HL-60/S4 treated with phorbol 12-myristate 13-acetate at 8.2 ng/mL for 4 days and 3 days (cell line): ENCODE data around the gene GALNT5.

Experiments used
- in situ Hi-C: fragments of 300-500 bp; cut with MboI; formaldehyde crosslinking; loops from 2 replicates; pipeline ENCODE4 v1.15.0; 2022; ENCODE audit warnings: low sequenced_read_pairs

GALNT5 gene

DNA sequence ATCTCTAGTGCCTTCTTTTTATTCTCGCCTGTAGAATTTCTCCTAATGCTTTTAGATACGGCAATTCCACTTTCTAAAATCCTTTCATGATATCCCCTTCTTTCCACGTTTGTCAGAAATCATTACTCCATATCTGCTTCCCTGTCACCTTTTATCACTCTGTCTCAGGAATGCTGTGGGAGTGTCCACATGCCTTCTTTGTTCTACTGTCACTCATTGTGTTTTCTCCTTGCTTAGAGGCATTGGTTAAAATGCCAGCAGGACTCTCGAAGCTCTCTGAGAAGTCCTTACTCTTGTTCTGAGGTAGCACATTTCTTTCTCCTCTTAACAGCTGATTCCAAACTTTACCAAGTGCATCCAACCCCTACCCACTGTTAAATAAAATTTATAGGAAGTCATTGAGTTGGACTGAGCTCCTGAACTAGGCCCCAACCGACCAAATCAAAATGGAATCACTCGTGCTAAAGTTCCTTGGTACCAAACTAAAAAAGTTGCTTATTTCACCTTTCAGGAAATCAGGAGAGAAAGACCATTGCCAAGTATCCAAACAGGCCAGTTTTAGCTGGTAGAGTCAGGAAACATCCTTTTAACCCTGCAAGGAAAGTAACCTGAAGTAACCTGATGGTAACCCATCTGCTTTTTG, 10.6 kb upstream of the GALNT5 start:
- in situ Hi-C loops, result no loop called here

DNA sequence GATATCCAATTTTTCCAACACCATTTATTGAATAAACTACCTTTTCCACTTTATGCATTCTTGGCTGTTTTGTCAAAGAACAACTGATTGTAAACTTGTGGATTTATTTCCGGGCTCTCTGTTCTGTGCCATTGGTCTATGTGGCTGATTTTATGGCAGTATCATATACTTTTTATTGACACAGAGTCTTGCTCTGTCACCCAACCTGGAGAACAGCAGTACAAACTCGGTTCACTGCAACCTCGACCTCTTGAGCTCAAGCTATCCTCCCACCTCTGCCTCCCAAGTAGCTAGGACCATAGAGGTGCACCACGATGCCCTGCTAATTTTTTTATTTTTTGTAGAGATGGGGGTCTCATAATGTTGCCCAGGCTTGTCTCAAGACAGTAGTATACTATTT, 6.7 kb upstream of the GALNT5 start:
- in situ Hi-C loops, result no loop called here

DNA sequence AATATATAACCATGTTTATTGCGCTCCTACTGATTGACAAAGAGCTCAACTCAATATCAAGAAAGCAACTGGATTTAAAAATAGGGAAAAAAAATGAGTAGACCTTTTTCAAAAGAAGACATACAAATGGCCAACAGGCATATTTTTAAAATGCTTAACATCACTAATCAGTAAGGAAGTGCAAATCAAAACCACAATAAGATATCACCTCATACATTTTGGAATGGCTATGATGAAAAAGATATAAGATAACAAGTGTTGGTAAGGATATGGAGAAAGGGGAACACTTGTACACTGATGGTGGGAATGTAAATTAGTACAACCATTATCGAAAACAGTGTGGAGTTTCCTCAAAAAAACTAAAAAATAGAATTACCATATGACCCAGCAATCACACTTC, 5.6 kb upstream of the GALNT5 start:
- in situ Hi-C loops, result no loop called here

DNA sequence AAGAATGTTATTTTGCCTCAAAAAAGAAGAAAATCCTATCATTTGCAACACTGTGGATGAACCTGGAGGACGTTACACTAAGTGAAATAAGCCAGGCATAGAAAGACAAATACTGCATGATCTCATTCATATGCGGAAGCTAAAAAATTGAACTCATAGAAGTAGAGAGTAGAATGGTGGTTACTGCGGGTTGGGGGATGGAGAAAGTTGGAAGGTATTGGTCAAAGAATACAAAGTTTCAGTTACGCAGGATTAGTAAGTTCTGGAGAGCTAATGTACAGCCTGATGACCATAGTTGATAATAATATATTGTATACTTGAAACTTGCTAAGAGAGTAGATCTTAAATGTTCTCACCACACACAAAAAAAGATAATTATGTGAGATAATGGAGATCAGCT, 5.0 kb upstream of the GALNT5 start:
- in situ Hi-C loops, result no loop called here

DNA sequence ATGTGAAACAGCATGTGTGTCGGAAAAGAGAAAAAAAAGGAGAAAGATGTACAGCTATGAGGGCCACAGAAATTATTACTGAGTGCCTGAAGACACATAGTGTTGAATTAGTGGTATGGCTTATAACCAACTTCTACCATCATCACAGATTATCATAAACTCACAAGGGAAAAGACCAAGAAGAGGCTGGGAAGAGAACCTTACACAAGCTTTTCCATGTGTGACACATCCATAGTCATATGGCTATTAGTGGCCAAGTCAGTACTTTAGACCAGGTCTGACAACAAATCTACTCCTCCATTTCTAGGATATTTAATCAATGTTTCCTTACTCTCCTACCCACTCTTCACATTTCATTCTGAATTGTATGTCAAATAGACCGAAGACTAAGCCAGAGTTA, 3.5 kb upstream of the GALNT5 start:
- in situ Hi-C loops, result no loop called here

DNA sequence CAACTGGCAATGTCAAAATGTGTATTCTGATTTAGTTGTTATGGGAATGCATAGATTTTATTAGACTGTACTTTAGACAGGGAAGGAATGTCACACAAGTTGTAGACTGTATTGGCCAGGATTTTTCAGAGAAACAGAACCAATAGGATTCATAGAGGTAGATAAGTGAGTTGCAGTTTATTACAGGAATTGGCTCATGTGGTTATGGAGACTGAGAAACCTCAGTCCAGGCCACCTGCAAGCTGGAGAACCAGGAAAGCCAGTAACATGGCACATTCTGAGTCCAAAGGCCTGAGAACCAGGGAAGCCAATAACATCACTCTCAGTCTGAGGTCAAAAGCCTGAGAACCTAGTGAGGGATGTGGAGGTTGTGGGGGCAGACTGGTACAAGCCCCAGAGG, 1.8 kb upstream of the GALNT5 start:
- in situ Hi-C loops, result no loop called here

DNA sequence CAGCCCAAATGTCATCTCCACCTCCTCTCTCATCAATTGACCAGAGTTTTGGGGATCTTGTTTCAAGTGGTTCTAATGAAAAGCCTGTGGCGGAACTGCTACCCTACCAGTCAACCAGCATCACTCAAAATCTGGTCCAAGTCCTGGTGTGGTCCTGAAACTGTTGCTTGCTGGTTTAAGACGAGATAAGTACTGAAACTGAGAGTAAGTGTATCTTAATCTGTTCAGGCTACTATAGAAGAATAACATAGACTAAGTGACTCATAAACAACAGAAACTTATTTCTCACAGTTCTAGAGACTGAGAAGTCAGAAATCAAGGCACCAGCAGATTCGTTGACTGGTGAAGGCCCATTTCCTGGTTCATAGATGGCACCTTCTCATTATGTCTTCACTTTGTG, 879 bp upstream of the GALNT5 start:
- in situ Hi-C loops, result no loop called here

DNA sequence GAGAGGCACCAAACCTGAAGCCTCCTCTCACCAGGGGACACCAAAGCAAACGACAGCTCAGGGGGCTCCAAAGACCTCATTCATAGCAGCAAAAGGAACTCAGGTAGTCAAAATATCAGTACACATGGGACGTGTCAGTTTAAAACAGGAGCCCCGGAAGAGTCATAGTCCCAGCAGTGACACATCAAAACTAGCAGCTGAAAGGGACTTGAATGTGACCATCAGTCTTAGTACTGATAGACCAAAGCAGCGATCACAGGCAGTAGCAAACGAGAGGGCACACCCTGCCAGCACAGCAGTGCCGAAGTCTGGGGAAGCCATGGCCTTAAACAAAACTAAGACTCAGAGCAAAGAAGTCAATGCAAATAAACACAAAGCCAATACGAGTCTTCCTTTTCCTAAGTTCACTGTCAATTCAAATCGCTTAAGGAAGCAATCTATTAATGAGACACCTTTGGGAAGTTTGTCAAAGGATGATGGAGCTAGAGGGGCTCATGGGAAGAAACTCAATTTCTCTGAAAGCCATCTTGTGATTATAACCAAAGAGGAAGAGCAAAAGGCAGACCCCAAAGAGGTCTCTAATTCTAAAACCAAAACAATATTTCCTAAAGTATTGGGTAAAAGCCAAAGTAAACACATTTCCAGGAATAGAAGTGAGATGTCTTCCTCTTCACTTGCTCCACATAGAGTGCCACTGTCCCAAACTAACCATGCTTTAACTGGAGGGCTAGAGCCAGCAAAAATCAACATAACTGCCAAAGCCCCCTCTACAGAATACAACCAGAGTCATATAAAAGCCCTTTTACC, 1.2 kb downstream of the GALNT5 start:
- in situ Hi-C loops, result no loop called here

DNA sequence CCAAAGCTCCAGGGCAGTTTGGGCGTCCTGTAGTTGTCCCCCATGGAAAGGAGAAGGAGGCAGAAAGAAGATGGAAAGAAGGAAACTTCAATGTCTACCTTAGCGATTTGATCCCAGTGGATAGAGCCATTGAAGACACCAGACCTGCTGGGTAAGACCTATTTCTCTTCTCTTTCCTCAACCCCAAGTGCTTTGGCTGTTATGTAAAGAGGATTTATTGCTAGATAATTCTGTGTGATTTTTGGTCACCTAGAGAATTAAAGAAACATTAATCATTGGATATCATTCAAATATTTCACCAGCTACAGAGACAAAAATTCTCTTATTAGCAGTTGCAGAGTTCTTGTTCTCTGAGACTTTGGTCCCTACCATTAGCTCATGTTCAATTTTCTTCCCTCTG, 1.9 kb downstream of the GALNT5 start:
- in situ Hi-C loops, result no loop called here

DNA sequence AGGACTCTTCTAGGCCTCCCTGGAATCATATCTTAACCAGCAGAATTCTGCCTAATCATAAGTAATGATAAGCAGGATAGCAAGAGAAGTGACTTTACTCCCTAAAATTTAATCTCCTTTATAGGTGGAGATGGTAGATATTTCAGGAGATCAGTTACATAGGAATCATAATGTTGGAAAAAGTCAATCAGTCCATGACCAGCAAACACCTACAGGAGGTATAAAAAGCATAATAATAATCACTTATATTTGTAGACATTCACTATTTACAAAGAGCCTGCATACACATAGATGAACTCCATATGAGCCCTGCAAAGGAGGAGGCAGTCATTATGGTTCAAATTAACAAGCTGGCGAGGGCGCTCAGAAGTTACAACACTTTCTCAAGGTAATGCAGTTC, 2.5 kb downstream of the GALNT5 start:
- in situ Hi-C loops, result no loop called here

DNA sequence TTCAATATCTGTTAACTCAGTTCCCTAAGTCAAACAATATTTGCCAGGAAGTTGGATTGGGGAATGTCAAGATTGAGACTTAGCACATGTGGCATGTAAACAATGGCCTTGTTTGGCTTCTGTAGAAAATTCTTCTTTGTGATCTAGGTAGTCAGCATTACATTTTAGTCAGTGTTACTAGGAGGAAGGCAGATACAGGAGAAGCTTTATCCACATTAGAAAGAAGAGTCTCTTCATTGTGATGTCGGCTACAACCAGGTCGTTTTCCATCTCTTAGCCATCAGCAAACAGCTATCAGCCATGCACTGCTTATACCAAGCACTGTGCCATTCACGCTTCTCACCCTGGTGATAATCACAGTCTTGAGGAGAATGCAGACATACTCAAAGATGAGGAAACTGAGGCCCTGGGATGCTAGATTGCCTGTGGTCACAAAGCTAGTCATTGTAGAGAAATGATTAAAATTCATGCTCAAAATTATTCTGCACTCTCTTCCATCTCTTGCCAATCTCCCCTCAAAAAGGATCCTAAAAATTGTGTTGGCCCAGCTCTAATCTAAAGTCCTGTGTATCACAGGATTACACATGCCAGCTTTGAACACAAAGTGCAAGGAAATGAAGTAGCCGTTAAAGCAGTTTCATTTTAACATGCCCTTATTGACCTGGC, 3.2 kb downstream of the GALNT5 start:
- in situ Hi-C loops, result no loop called here

DNA sequence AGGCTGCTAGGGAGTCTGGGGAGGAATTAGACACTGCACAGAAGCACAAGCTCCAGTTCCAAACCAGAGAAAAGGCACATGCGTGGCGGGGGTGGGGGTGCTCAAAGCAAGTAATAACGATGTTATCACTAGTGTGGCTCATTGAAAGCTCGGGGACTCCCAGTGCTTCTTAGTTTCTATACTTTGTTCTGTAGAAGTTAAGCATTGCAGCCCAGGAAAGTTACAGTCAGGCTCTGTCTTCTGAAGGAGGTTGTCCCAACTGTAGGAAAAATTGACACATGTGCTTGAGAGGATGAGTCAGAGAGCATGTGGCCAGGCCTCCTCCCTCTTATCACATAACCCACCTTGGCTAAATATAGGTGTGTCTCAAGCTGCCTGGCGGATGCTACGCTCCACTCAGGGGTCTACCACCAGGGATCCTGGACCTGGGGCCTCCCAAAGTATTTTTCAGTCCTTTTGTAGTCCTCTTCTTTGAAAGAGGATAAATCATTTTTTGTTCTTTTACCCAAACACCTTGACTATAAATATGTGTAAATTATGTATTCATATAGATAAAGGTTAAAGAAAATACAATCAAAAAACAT, 3.8 kb downstream of the GALNT5 start:
- in situ Hi-C loops, result no loop called here

DNA sequence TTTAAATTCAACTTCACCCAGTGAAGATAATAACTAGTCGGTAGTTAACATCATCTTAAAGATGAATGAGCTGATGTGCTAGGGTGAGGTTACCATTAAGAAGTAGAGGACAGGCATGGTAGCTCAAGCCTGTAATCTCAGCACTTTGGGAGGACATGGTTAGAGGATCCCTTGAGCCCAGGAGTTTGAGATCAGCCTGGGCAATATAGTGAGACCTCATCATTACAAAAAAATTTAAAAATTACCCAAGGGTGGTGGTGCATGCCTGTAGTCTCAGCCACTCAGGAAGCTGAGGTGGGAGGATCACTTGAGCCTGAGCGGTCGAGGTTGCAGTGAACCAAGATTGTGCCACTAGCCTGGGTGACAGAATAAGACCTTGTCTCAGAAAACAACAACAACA, 4.7 kb downstream of the GALNT5 start:
- in situ Hi-C loops, result no loop called here

DNA sequence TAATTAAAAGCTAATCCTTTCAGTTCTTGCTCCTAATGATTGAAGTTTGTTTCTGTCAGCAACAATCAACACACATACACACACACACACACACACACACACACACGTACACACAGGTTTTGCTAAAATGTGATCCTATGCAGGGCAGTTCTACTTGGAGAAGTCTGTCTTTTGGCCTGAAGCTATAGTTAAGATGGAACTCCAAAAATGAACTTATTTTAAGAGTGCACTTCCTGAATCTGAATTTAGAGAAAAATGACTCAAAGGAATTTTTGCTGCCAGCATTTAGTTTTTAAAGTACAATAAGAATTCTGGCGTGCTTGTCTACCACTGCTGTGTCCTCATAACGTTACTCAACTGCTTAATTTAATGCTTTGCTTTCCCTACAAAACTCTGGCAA, 6.6 kb downstream of the GALNT5 start:
- in situ Hi-C loops, result no loop called here

DNA sequence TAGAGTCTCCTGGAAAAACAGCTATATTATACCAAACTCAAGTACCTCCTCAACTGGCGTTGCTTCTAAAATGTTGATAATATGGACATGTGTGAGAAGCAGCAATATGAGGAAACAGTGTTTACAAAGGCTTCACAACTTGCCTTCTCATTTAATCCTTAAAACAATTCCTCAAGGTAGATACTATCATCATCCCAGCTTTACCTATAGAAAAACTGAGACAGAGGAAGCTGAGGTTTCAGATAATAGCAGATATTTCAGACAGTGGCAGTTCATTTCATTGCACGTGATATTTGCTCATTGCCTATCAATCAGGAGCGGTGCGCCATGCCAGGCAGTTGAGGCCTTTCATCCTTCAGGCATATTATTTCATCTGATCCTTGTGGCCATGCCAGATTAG, 8.3 kb downstream of the GALNT5 start:
- in situ Hi-C loops, result no loop called here

DNA sequence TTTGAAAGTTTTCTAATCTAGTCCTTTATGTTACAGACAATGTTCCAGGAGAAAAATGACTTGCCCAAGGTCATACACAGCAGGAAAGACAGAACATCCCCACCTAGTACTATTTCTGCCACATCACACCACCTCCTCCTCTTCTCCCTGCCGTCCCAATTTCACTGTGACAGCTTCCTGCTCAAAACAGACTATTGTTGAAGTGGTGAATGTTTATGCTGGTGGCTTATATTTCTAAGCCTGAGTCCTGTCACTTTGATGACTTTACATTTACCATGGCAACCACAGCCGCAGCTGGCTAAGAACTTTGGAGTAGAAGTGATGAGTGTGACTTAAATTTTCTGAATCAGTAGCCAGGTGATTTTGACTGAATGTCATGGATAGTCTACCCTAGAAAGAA, 10.0 kb downstream of the GALNT5 start:
- in situ Hi-C loops, result no loop called here

DNA sequence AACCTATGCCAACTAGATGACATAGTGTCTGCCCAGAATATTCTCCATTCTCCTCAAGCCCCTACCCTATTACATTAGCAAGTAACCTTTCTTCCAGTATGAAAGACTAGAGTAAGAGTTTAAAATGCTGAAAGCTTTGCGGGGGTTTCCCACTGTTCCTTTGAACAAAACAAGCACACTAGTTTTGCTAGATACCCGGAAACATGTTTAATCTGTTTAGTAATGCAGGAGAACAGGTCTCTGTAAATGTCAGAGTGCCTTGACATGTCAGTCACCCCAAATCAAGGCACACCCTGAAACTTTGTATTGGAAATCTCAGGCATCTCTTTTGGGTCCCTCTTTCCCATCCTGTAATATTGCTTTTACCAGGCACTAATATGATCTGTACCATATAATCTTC, 11.6 kb downstream of the GALNT5 start:
- in situ Hi-C loops, result no loop called here

DNA sequence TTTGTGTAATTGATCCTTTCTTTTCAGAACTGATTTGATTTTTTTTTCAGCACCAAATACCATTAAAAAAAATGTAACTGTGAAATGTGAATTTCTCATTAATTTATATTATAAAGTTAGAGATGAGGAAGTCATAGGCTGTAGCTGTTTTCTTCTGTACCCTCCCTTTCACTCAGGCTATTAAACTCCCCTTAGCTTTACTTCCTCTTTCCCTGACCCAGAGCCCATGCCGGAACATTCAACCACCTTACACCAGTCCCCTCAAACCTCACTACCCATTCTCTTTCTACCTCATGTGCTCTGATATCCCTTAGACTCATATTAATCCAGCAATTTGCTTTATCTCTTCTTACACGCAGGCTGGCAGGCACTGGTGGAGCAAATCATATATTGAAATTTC, 12.4 kb downstream of the GALNT5 start:
- in situ Hi-C loops, result no loop called here

DNA sequence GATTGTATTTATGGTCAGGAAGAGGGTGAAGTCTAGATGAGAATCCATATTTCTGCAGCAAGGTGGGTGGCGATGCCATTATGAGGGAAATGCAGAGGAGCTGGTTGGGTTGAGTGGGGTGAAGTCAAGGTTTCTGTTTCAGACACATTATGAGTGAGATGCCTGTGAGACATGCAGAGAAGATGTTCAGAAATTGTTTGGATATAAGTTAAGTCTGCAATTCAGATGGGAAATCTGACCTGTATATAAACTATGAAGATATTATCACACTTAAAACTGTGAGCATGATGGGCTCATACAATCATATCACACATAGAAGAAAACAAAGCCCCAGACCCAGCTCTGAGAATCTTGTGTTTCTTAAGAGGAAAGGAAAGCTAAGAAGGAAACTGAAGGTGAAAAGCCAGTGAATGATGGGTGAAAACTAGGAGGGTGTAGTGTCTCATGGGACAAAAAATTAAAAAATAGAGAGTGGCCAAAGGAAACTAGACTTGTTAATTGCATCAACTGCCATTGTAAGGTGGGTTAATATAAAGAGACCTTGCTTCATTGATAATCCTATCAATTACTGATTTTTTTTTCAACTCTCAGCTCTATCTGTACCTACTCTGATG, 14.2 kb downstream of the GALNT5 start:
- in situ Hi-C loops, result no loop called here

DNA sequence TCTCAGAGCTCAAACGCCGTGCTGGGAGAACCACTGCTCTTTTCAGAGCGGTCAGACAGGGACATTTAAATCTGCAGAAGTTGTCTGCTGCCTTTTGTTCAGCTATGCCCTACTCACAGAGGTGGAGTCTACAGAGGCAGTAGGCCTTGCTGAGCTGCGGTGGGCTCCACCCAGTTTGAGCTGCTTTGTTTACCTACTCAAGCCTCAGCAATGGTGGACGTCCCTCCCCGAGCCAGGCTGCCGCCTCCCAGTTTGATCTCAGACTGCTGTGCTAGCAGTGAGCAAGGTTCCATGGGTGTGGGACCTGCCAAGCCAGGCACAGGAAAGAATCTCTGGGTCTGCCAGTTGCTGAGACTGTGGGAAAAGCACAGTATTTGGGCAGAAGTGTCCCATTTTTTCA, 21.8 kb downstream of the GALNT5 start:
- in situ Hi-C loops, result loop anchor here (25.0 kb wide), 1 partner anchor 733 kb away; no protein-coding TSS in a partner anchor

DNA sequence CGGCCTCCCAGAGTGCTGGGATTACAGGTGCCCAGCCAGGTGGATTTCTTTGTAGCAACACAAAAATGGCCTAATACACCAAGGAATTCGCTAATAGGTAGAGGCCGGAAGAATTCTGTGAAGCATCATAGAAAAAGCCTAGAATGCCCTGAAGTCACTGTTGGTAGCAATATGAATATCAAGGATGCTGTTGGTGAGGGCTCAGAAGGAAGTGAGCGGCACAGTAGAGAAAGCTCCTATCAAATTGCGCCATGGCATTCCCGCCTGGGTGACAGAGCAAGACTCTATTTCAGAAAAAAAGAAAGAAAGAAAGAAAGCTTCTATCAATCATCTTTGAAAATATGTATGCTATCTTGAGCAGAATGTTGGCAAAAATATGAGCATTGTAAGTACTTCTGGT, 23.8 kb downstream of the GALNT5 start:
- in situ Hi-C loops, result loop anchor here (25.0 kb wide), 1 partner anchor 731 kb away; no protein-coding TSS in a partner anchor
